OCI-LY1 (cell line): ENCODE measurements around the gene FTCD.
"Not testable (repeated sequence)": the region's sequence is repeated elsewhere in the genome, so short reads cannot be mapped to it uniquely, and the experiment has no call there.

Experiments
- CTCF ChIP-seq: fragments of 200-600 bp; sonication (generic), shearing (Covaris generic); IDR thresholded peaks from 2 replicates; pipeline ENCODE4 v1.5.1; 2017; ENCODE audit warnings: mild to moderate bottlenecking, antibody characterized with exemption, low read length, moderate library complexity, mixed read lengths
- EZH2 ChIP-seq: fragments of 200-600 bp; sonication (generic), shearing (Covaris generic); IDR thresholded peaks from 2 replicates; pipeline ENCODE4 v1.8.0; 2017; ENCODE audit warnings: borderline replicate concordance, mixed run types, mild to moderate bottlenecking, antibody characterized with exemption, low read length, moderate library complexity, mixed read lengths

- not testable (repeated sequence) for TF ChIP-seq CTCF, EZH2
These were observed 15.2 kb upstream of the FTCD start for GRCh38 chr21:46170436-46171193.
